Aorta (tissue), 5 donors: ENCODE measurements around the gene VPS26A. TPM values are rescaled to one million over a fixed set of nuclear protein-coding genes. Genes with fewer than 3 reads are reported as not detected.

Experiments used
- ATAC-seq: fragments of 200-7000 bp; cut with Tn5 transposase; one replicate; pipeline ENCODE4 v1.9.1; 2022; ENCODE audit warnings: moderate library complexity; ENCODE audit not compliant: low FRiP score
- DNase-seq, 2 donors: peaks; one replicate each; pipeline ENCODE4 v3.0.0-alpha.2; 2020
- H3K27ac ChIP-seq, 2 donors: one replicate each; pipeline ENCODE4 v1.5.1; 2013; ENCODE audit warnings: low read length in 2 of 2, mild to moderate bottlenecking in 2 of 2, moderate library complexity in 2 of 2, control low read depth in 1 of 2, inconsistent platforms in 1 of 2, low read depth in 1 of 2
- H3K27me3 ChIP-seq, 2 donors: one replicate each; pipeline ENCODE4 v1.6.1; 2013; ENCODE audit warnings: control low read depth in 1 of 2, low read length in 1 of 2, mild to moderate bottlenecking in 1 of 2, moderate library complexity in 1 of 2; ENCODE audit not compliant: insufficient read depth in 2 of 2, control insufficient read depth in 1 of 2
- H3K36me3 ChIP-seq, 2 donors: one replicate each; pipeline ENCODE4 v1.6.1; 2013; ENCODE audit warnings: control low read depth in 1 of 2, low read length in 1 of 2, mild to moderate bottlenecking in 1 of 2; ENCODE audit not compliant: insufficient read depth in 2 of 2, control insufficient read depth in 1 of 2
- H3K4me1 ChIP-seq, 2 donors: one replicate each; pipeline ENCODE4 v1.6.1; 2013; ENCODE audit warnings: low read length in 2 of 2, control low read depth in 1 of 2, mild to moderate bottlenecking in 1 of 2, moderate library complexity in 1 of 2; ENCODE audit not compliant: insufficient read depth in 2 of 2, control insufficient read depth in 1 of 2
- H3K4me3 ChIP-seq, 2 donors: one replicate each; pipeline ENCODE4 v1.5.1; 2013; ENCODE audit warnings: low read length in 2 of 2, control low read depth in 1 of 2, mild to moderate bottlenecking in 1 of 2
- H3K9me3 ChIP-seq: one replicate; pipeline ENCODE4 v1.6.1; 2013; ENCODE audit warnings: mild to moderate bottlenecking, low read length; ENCODE audit not compliant: control insufficient read depth
- WGBS, 2 donors: extraction: QIAGEN DNeasy Blood & Tissue Kit; methylation state at CpG; one replicate each; pipeline ENCODE4 v1.1.7; 2013; 5-methylcytosine and 5-hydroxymethylcytosine counted together
- intact Hi-C, 2 donors: fragments of 100-400 bp; cut with DNase I; formaldehyde crosslinking; loops; one replicate each; pipeline versions ENCODE4 v1.14.2 to v1.15.0; 2022
- polyA plus RNA-seq, 2 donors: library from polyadenylated mRNA; stranded (reverse); fragments of 200-250 nt; gene quantifications; one replicate each; pipeline ENCODE4 v1.2.3, GENCODE V29; 2013
- total RNA-seq, 2 donors: library from RNA; stranded (reverse); fragmentation: NEBNext Ultra II Directional; extraction: Animal tissue kit (Norgen Biotek cat#: 25700); gene quantifications; one replicate each; pipeline ENCODE4 v1.2.1, GENCODE V29; 2021
- donor health status: healthy with polysubstance abuse.
- donor health status: Bipolar disorder and iron deficiency.
- donor health status: DM: no; HTN: no; CAD: no.
- donor health status: DM: no; HTN: no; CAD: no.
- donor health status: DM: yes; HTN: yes; CAD: no.

VPS26A gene
- total and polyA plus RNA-seq, 4 donors: 31.9 to 49.2 (median 44.9) TPM

- no peak for DNase-seq
- Histone ChIP-seq H3K9me3 (no peaks in the 10 kb centered on the region), H3K4me3 (no peak overlapping the region), H3K27ac (no peak overlapping the region), H3K27me3 (no peaks in the 10 kb centered on the region), H3K4me1 (peaks cover 0 to 5% of the 10 kb centered on the region in 2 donors), H3K36me3 (no peaks in the 10 kb centered on the region)
- intact Hi-C loops: no loop called here
- 77 to 84% methylated on average over 2 of the region's 2 CpGs for whole genome bisulfite sequencing, 2 donors
- no peak for ATAC-seq
Observed at GRCh38 chr10:69176823-69177222, 52.8 kb downstream of the VPS26A start.

GRCh38 chr10:69179089-69179742 lies 55.2 kb downstream of the VPS26A start:
- 36 to 37% methylated on average over 21 of the region's 21 CpGs for WGBS, 2 donors
- DNase-seq: no peak
- Histone ChIP-seq H3K36me3 (no peaks in the 10 kb centered on the region), H3K4me1 (peaks cover 0 to 5% of the 10 kb centered on the region in 2 donors), H3K9me3 (no peaks in the 10 kb centered on the region), H3K27ac (peak overlapping the region in 1 of 2 donors; percentile 4), H3K27me3 (no peaks in the 10 kb centered on the region), H3K4me3 (peak overlapping the region; percentile 30 to 57)
- intact Hi-C loops: no loop called here
- ATAC-seq: peak; percentile 15

DNA sequence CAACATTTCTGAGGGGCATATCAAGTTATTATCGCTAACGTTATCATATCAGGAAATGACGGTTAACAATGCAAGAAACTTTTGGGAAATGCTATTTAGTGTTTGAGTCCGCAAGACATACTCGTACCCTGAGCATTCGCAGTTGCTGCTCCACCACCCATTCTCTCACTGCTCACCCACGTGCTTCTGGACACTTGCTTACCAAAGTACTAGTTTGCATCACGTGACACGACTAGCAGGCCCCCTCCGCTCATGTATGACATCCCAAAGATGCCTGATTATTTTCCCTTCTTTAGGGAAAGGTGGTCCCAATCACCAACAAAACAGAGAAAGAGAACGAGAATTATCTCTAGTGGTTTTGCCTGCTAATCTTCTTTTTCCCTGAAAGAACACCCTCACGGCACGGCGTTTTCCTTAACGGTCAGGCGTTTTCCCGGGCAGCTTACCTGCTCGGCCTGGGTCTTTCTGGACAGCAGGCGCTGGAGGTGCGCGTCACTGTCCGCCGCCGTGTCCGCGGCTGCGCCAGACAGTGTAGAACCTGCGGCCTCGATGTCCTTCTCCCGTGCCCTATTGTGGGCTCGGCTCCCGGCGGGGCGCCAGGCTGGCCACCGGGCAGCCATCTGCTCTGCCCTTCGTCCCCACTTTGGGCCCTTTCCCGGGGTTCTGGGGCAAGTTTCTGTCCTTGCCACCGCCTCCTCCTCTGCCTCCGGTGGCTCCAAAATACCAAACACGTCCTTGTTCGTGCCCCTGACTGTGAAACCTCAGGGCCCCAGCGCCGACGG lies 56.0 kb downstream of the VPS26A start, which contains the start of gene SUPV3L1:
Gene SUPV3L1, plus strand, starts transcription at position 492 of the 782 bp plus-strand sequence. Its CDS starts 58 bp downstream, at position 550.
- peak within 1 kb of the TSS in 1 of 2 donors; percentile 50 for H3K27ac ChIP-seq
- ATAC-seq (peak; percentile 99), DNase-seq (peak; percentile 95 to 96)
- peaks cover 0 to 5% of the 10 kb centered on the region in 2 donors for H3K4me1 ChIP-seq
- H3K27me3 ChIP-seq: no peaks in the 10 kb centered on the region
- 0% methylated on average over 44 of the region's 44 CpGs for WGBS, 2 donors
- H3K9me3 ChIP-seq: no peaks in the 10 kb centered on the region
- H3K4me3 ChIP-seq: peak within 1 kb of the TSS; percentile 46 to 95
- H3K36me3 ChIP-seq: no peaks in the 10 kb centered on the region
- intact Hi-C loops: loop anchor here in 1 of 2 donors (10.0 kb wide), 1 partner anchor 55 kb away; the partner anchor contains the start of gene VPS26A

GRCh38 chr10:69180525-69181204 lies 56.7 kb downstream of the VPS26A start:
- WGBS, 2 donors: 3 to 4% methylated on average over 29 of the region's 29 CpGs
- intact Hi-C loops: loop anchor here in 1 of 2 donors (10.0 kb wide), 1 partner anchor 56 kb away; the partner anchor contains the start of gene VPS26A
- peak overlapping the region; percentile 46 to 95 for H3K4me3 ChIP-seq
- DNase-seq: peak in 1 of 2 donors; percentile 57
- no peaks in the 10 kb centered on the region for H3K27me3 ChIP-seq
- peak overlapping the region in 1 of 2 donors; percentile 50 for H3K27ac ChIP-seq
- H3K9me3 ChIP-seq: no peaks in the 10 kb centered on the region
- no peak for ATAC-seq
- H3K4me1 ChIP-seq: peaks cover 0 to 5% of the 10 kb centered on the region in 2 donors
- no peaks in the 10 kb centered on the region for H3K36me3 ChIP-seq

DNA sequence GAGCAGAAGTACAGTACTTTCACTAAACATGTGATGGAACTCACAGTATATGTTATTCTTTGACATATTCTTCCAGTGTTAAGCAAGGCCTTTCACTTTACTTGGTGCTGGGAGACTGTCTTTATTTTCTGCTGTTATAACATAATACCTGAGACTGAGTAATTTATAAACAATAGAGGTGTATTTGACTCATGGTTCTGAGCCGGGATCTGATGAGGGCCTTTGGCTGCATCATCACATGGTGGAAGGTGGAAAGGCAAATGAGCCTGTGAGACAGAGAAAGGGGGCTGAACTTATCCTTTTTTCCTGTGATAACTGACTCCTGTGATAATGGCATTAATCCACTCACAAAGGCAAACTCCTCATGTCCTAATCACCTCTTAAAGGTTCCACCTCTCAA lies 57.5 kb downstream of the VPS26A start:
- intact Hi-C loops: loop anchor here in 1 of 2 donors (10.0 kb wide), 1 partner anchor 57 kb away; the partner anchor contains the start of gene VPS26A
- DNase-seq (no peak), ATAC-seq (no peak)
- H3K36me3 ChIP-seq: no peaks in the 10 kb centered on the region
- no peak overlapping the region for H3K27ac ChIP-seq
- H3K9me3 ChIP-seq: no peaks in the 10 kb centered on the region
- H3K4me1 ChIP-seq: peaks cover 0 to 5% of the 10 kb centered on the region in 2 donors
- no peaks in the 10 kb centered on the region for H3K27me3 ChIP-seq
- H3K4me3 ChIP-seq: no peak overlapping the region
- 75 to 88% methylated on average over 1 of the region's 1 CpG for WGBS, 2 donors

GRCh38 chr10:69182005-69182404 lies 58.0 kb downstream of the VPS26A start:
- H3K27me3 ChIP-seq: no peaks in the 10 kb centered on the region
- H3K36me3 ChIP-seq: no peaks in the 10 kb centered on the region
- H3K27ac ChIP-seq: no peak overlapping the region
- ATAC-seq (no peak), DNase-seq (no peak)
- no peak overlapping the region for H3K4me3 ChIP-seq
- 86 to 90% methylated on average over 4 of the region's 4 CpGs for WGBS, 2 donors
- intact Hi-C loops: loop anchor here in 1 of 2 donors (10.0 kb wide), 1 partner anchor 57 kb away; the partner anchor contains the start of gene VPS26A
- no peaks in the 10 kb centered on the region for H3K9me3 ChIP-seq
- H3K4me1 ChIP-seq: peaks cover 0 to 5% of the 10 kb centered on the region in 2 donors

DNA sequence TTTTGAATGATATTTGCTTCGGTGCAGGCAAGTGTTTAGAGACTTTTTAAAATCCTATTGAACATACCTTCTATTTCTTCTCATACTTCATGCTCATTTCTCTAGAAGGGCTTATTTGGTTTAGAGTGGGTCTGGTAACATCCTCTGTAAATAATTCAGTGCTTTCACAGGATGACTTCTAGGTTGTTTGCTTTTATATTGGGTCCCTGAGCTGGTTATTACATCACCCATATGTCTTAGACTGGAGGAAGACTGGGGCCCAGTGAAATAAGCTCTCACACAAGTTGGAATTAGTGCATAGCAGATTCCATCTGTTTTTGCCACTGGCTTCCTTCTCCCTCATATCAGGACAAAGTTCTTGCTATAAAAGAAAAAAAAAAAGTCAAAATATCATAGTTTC lies 62.5 kb downstream of the VPS26A start:
- Histone ChIP-seq H3K9me3 (no peaks in the 10 kb centered on the region), H3K36me3 (peaks cover 0 to 5% of the 10 kb centered on the region in 2 donors), H3K27ac (no peak overlapping the region), H3K27me3 (no peaks in the 10 kb centered on the region), H3K4me1 (no peaks in the 10 kb centered on the region), H3K4me3 (no peak overlapping the region)
- ATAC-seq (no peak), DNase-seq (no peak)
- 76 to 79% methylated on average over 1 of the region's 1 CpG for WGBS, 2 donors
- intact Hi-C loops: loop anchor here in 1 of 2 donors (10.0 kb wide), 1 partner anchor 62 kb away; the partner anchor contains the start of gene VPS26A

DNA sequence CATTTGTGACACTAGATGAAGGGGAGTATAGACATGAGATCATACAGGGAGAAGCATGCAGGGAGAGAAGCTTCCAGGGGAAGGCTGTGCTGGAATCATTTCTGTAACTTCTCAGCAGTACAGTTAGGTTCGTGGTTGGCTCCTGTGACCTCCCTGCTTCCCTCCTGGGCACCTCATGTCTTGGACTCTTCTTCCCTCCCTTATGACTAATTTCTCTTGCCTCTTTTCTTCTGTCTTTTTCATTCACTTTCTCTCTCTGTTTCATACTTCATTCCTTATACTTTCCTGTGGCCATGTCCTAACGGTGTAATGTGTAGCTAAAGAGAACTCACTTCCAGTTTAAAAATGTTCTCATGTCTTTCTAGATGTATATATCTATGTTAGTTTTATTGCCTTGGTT lies 77.1 kb downstream of the VPS26A start:
- H3K4me3 ChIP-seq: no peak overlapping the region
- no peaks in the 10 kb centered on the region for H3K9me3 ChIP-seq
- H3K36me3 ChIP-seq: peaks cover 5 to 8% of the 10 kb centered on the region in 2 donors
- no peak for DNase-seq
- H3K27me3 ChIP-seq: no peaks in the 10 kb centered on the region
- WGBS, 2 donors: 82 to 85% methylated on average over 2 of the region's 2 CpGs
- no peak overlapping the region for H3K27ac ChIP-seq
- intact Hi-C loops: no loop called here
- ATAC-seq: no peak
- H3K4me1 ChIP-seq: no peaks in the 10 kb centered on the region
